Stimulated activated CD4-positive, alpha-beta T cell treated with anti-CD3 and anti-CD28 coated beads, Interleukin-15, amount 100 ng/mL, for 24 hours (primary cell): ENCODE data around the gene SPOCD1.

ENCODE experiments used
- DNase-seq: peaks from one replicate; pipeline ENCODE4 v3.0.0-alpha.2; 2020

Gene SPOCD1

DNA sequence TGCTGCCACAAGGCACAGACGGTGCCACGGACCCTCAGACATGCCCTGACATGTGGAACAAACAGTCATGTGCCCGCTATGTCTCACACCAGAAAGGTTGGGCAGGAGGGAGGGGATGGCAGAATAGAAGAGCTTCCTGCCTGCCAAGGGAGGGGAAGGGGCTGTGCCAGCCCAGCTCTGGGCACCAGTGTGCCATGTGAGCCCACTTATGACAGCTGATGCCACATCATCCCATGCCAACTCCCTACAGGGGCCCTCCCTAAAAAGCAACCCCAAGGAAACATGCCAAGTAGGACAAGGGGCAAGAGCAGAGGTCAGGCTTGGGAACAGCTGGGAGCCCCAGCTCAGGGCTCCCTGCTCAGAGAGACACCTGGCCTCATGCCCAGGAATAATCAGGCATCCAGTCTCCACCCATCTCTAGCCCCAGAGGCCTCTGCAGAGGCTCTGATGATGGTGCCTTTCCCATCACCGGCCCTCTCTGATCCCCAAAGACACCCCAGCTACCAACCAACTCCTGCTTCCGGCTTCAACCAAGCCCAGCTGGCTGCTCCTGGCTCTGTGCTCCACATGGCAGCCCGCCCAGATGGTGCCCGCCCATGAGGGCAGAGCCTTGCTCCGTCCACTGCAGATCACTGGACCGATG lies 62.0 kb downstream of the SPOCD1 start:
- no peak for DNase-seq

GRCh38 chr1:31752952-31753475 lies 62.8 kb downstream of the SPOCD1 start:
- DNase-seq = no peak

- no peak for DNase-seq
Measured at GRCh38 chr1:31752258-31752657, 63.6 kb downstream of the SPOCD1 start.

DNA sequence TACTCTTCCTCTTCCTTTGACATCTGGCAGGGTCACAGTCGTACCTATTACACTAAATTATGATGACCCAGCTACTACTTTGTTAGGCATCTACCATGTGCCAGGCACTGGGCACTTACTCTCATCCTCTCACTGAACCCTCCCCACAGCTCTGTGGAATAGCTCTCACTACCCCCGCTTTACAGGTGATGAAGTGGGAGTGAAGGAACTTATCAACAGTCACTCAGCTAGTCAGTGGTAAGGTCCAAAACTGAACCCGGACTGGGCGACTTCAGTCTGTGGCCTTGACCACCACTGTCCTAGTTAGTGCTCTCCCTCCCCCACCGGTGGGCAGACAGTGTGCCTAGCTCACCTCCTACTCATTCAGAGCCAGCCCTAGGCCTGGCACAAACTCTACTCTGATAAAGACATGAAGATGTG lies 64.0 kb downstream of the SPOCD1 start:
- DNase-seq = no peak

DNA sequence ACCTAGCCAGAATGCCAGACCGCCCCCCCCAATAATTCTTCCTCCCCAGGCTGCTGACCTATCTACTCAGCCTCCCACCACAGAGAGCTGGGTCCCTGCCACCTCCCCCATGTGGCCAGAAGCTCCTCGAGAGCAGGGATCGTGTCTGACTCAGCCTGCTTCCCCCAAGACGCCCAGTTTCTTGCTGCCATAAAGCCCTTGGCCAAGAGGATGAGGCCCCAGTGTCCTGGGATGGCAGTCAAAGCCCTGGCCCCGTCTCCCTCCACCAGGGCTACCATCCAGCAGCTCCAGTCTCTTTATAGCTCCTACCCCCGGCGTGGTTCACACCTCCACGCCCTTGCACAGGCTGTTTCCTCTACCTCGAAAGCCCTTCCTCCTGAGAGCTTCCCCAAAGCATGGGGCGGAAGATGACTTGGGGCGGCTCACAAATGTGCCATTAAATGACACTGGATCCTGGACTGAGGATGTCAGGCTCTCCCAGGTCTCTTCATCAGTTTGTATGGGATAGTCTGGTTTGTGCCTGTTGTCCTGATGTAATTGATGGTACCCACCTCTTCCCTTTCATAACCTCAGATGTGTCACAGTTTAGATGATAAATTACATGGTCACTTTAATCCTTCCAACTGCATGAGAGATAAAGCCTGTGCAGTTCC lies 64.8 kb downstream of the SPOCD1 start:
- DNase-seq = no peak

- no peak for DNase-seq
Measured at GRCh38 chr1:31749785-31750735, 65.8 kb downstream of the SPOCD1 start.

GRCh38 chr1:31748365-31748764 lies 67.5 kb downstream of the SPOCD1 start:
- no peak for DNase-seq

- DNase-seq = no peak
Measured at GRCh38 chr1:31747304-31747703, 68.5 kb downstream of the SPOCD1 start.

DNA sequence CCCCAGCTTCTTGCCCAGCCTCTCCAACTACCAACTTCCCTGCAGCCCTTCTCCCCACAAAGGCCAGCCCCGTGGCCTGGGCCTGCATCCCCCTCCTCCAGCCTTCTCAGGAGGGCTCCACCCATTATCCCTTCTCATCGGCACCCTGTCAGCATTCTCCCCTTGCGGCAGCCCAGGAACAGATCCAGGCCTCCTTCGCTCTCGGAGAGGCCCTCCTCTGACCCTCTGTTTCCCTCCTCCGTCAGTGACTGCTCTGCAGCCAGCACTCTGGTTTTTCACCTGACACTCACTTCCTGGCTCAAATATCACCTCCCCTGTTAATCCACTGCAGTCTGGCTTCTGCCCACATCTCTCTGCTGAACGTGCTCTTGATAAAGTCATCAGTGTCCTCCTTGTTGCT lies 69.1 kb downstream of the SPOCD1 start:
- DNase-seq = no peak

GRCh38 chr1:31745946-31746670 lies 69.7 kb downstream of the SPOCD1 start:
- no peak for DNase-seq

GRCh38 chr1:31745096-31745945 lies 70.5 kb downstream of the SPOCD1 start:
- peak; percentile 68 for DNase-seq

- DNase-seq = no peak
Measured at GRCh38 chr1:31744165-31744888, 71.5 kb downstream of the SPOCD1 start.

GRCh38 chr1:31742462-31743212 lies 73.2 kb downstream of the SPOCD1 start:
- no peak for DNase-seq
